Neural progenitor cell (in vitro differentiated cells): ENCODE results near the gene FGFR3. TPM values are rescaled to one million over a fixed set of nuclear protein-coding genes. Genes with fewer than 3 reads are reported as not detected.

Experiments
- DNase-seq: peaks from one replicate; pipeline ENCODE4 v3.0.0-alpha.2; 2016; ENCODE audit warnings: low spot score
- H2AFZ ChIP-seq: fragments of 200-600 bp; sonication (generic); replicated peaks from 2 replicates; pipeline ENCODE4 v1.6.1; 2016; ENCODE audit warnings: antibody characterized with exemption
- H3F3A ChIP-seq: fragments of 200-600 bp; sonication (generic); 2 replicates; pipeline ENCODE4 v1.6.1; 2016; ENCODE audit warnings: antibody characterized with exemption, low read depth
- H3K27ac ChIP-seq: fragments of 200-600 bp; sonication (generic); 2 replicates; pipeline ENCODE4 v1.5.1; 2016; ENCODE audit warnings: mild to moderate bottlenecking
- H3K27me3 ChIP-seq: fragments of 200-600 bp; sonication (generic); 2 replicates; pipeline ENCODE4 v1.6.1; 2016; ENCODE audit warnings: mild to moderate bottlenecking, moderate library complexity
- H3K36me3 ChIP-seq: fragments of 200-600 bp; sonication (generic); 2 replicates; pipeline ENCODE4 v1.5.1; 2016
- H3K4me1 ChIP-seq: fragments of 200-600 bp; sonication (generic); 2 replicates; pipeline ENCODE4 v1.6.1; 2016; ENCODE audit warnings: mixed run types
- H3K4me2 ChIP-seq: fragments of 200-600 bp; sonication (generic); 2 replicates; pipeline ENCODE4 v1.6.1; 2016
- H3K4me3 ChIP-seq: fragments of 200-600 bp; sonication (generic); 2 replicates; pipeline ENCODE4 v1.5.1; 2016
- H3K79me2 ChIP-seq: fragments of 200-600 bp; sonication (generic); 2 replicates; pipeline ENCODE4 v1.6.1; 2016; ENCODE audit warnings: low read depth
- H3K9ac ChIP-seq: fragments of 200-600 bp; sonication (generic); 2 replicates; pipeline ENCODE4 v1.6.1; 2016
- H3K9me3 ChIP-seq: fragments of 200-600 bp; sonication (generic); 2 replicates; pipeline ENCODE4 v1.5.1; 2016; ENCODE audit warnings: low read depth
- H4K20me1 ChIP-seq: fragments of 200-600 bp; sonication (generic); 2 replicates; pipeline ENCODE4 v1.6.1; 2016; ENCODE audit warnings: low read depth
- H3K27ac Mint-ChIP-seq: 3 replicates; pipeline ENCODE4 v1.8.0; 2021; ENCODE audit warnings: mixed read lengths
- H3K27me3 Mint-ChIP-seq: 2 replicates; pipeline ENCODE4 v1.8.0; 2022; ENCODE audit warnings: low read depth, mild to moderate bottlenecking, inconsistent platforms, moderate library complexity, mixed read lengths; ENCODE audit not compliant: insufficient read depth
- H3K36me3 Mint-ChIP-seq: 3 replicates; pipeline ENCODE4 v1.8.0; 2021; ENCODE audit warnings: mixed read lengths
- H3K4me1 Mint-ChIP-seq: 3 replicates; pipeline ENCODE4 v1.8.0; 2021; ENCODE audit warnings: mixed read lengths
- H3K4me3 Mint-ChIP-seq: 3 replicates; pipeline ENCODE4 v1.8.0; 2021; ENCODE audit warnings: mild to moderate bottlenecking, moderate library complexity, mixed read lengths
- H3K9me3 Mint-ChIP-seq: 3 replicates; pipeline ENCODE4 v1.8.0; 2020; ENCODE audit warnings: mixed read lengths
- EZH2 ChIP-seq: fragments of 200-600 bp; sonication (generic); IDR thresholded peaks from 2 replicates; pipeline ENCODE4 v1.6.1; 2017; ENCODE audit warnings: antibody characterized with exemption, mild to moderate bottlenecking, moderate library complexity
- EZH2phosphoT487 ChIP-seq: fragments of 200-600 bp; sonication (generic); IDR thresholded peaks from 2 replicates; pipeline ENCODE4 v1.6.1; 2017; ENCODE audit warnings: antibody characterized with exemption
- total RNA-seq: library from RNA; depleted of rRNA; stranded (reverse); fragments of >200 nt; gene quantifications from 2 replicates; pipeline ENCODE4 v1.2.3, GENCODE V29; 2015; ENCODE audit warnings: low replicate concordance
- TF ChIP-seq, protein P1 (sequence below): fragments of 200-600 bp; sonication (generic); IDR thresholded peaks from 2 replicates; pipeline ENCODE4 v1.5.1; 2017; ENCODE audit warnings: antibody characterized with exemption, mild to moderate bottlenecking

The FGFR3 gene
- total RNA-seq, 1 donor from 2014 or later, result 4.8 TPM

DNA sequence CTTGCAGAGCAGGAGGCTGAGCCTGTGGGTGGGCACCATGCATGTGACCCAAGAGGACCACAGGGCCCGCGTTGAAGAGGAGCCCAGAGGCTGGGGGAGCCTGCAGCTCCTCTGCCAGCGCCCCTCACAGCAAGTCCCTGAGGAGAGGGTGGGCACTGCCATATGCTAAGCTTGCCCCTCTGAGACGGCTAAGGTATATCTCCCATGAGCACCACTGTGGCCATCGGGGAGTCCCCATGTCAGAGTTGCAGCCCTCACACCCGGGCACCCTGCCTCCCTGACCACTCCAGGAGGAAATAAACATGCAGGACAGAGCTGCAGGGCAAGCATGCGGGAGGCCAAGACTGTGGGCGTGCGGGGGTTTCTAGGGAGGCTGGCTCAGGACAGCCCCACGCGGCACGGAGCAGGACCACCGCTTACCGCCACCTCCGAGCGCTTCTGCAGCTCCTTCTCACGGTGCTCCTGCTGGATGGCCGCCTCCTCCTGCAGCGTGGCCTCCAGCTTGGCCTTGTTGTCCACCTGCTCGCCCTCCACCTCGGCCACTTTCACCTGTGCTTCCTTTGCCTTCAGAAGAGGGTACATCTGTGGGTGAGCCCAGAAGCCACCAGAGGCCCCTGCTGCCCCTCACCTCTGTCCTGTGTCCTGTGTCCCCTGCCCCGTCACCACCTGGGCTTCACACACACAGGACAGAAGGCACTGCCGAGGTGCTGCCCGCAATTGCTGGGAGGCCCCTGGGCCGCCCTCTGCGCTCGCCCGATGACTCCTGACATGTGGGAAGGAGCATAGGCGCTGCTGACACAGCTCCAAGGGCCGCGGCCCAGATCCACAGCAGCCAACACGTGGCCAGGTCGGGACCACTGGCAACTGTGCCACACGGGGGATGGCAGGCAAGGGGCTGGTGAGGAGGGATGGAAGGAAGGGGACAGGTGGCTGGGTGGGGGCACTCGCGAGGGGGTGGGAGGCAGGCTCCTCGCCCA, 29.8 kb downstream of the FGFR3 start:
- Mint-ChIP-seq H3K36me3 (peaks cover 23% of the 10 kb centered on the region), H3K4me1 (peaks cover 12% of the 10 kb centered on the region), H3K4me3 (no peak overlapping the region), H3K27ac (no peak overlapping the region), H3K27me3 (peaks cover 5% of the 10 kb centered on the region), H3K9me3 (no peaks in the 10 kb centered on the region)
- Histone ChIP-seq H3K9ac (no peak overlapping the region), H3K4me2 (no peak overlapping the region), H3F3A (peaks cover 6% of the 10 kb centered on the region), H2AFZ (no peak overlapping the region), H3K27ac (no peak overlapping the region), H3K9me3 (no peaks in the 10 kb centered on the region), H3K79me2 (no peaks in the 10 kb centered on the region), H3K27me3 (no peaks in the 10 kb centered on the region), H3K4me1 (peaks cover 4% of the 10 kb centered on the region), H4K20me1 (no peaks in the 10 kb centered on the region), H3K4me3 (no peak overlapping the region), H3K36me3 (no peaks in the 10 kb centered on the region)
- TF ChIP-seq EZH2 (no peak), EZH2phosphoT487 (no peak)
- TF ChIP-seq, protein P1, sequence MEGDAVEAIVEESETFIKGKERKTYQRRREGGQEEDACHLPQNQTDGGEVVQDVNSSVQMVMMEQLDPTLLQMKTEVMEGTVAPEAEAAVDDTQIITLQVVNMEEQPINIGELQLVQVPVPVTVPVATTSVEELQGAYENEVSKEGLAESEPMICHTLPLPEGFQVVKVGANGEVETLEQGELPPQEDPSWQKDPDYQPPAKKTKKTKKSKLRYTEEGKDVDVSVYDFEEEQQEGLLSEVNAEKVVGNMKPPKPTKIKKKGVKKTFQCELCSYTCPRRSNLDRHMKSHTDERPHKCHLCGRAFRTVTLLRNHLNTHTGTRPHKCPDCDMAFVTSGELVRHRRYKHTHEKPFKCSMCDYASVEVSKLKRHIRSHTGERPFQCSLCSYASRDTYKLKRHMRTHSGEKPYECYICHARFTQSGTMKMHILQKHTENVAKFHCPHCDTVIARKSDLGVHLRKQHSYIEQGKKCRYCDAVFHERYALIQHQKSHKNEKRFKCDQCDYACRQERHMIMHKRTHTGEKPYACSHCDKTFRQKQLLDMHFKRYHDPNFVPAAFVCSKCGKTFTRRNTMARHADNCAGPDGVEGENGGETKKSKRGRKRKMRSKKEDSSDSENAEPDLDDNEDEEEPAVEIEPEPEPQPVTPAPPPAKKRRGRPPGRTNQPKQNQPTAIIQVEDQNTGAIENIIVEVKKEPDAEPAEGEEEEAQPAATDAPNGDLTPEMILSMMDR, result no peak
- DNase-seq, result no peak

DNA sequence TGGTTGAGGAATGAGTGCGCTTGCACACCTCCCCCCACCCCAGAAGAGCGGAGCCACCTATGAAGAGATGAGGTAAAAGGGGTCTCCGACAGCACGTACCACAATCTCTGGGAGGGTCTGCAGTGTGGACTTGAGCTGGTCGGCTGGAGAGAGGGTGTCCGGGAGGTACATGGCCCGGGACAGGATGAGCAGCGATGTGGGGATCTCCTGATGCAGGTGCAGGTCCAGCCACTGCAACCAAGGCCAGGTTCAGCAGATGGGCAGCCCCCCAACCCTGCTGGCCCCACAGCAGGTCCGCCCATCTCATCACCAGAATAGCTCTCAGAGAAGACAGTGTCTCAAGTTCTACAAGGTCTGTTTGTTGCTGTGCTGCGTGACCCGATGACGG, 30.4 kb downstream of the FGFR3 start:
- H3K27me3 Mint-ChIP-seq, result peaks cover 5% of the 10 kb centered on the region
- TF ChIP-seq EZH2phosphoT487 (no peak), EZH2 (no peak)
- TF ChIP-seq, protein P1, result no peak
- no peaks in the 10 kb centered on the region for H3K36me3 ChIP-seq

DNA sequence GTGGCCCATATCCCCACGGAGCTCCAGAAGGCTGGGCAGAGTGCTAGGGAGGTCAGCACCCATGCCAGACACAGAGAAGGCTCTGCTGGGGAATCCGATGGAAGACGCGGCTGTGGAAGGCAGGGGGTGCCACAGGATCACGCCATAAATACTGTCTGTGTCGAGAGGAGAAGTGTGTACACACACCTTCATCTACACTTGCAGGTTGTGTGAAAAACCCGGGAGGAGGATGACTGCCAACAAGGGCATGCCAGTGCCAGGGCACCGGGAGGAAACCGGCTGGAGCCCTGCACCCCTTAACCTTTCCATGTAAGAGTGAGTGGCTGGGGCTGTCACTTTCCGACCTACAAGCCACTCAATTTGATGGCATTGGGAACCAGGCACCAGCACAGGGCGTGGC, 31.7 kb downstream of the FGFR3 start:
- Histone ChIP-seq H3K9me3 (peaks cover 3% of the 10 kb centered on the region), H3F3A (peaks cover 6% of the 10 kb centered on the region), H3K4me1 (peaks cover 4% of the 10 kb centered on the region), H3K4me2 (no peak overlapping the region), H3K27ac (no peak overlapping the region), H3K9ac (no peak overlapping the region), H3K36me3 (no peaks in the 10 kb centered on the region), H2AFZ (no peak overlapping the region), H3K4me3 (no peak overlapping the region), H3K27me3 (no peaks in the 10 kb centered on the region), H3K79me2 (no peaks in the 10 kb centered on the region), H4K20me1 (no peaks in the 10 kb centered on the region)
- peaks cover 6% of the 10 kb centered on the region for H3K9me3 Mint-ChIP-seq
- H3K4me3 Mint-ChIP-seq, result no peak overlapping the region
- peaks cover 18% of the 10 kb centered on the region for H3K4me1 Mint-ChIP-seq
- H3K27ac Mint-ChIP-seq, result no peak overlapping the region
- no peak for TF ChIP-seq EZH2phosphoT487
- peaks cover 25% of the 10 kb centered on the region for H3K36me3 Mint-ChIP-seq
- H3K27me3 Mint-ChIP-seq, result peaks cover 5% of the 10 kb centered on the region
- no peak for DNase-seq

More for the DNA sequence above, 30.4 kb downstream of the FGFR3 start:
- H3K27me3 ChIP-seq, result no peaks in the 10 kb centered on the region
- H4K20me1 ChIP-seq, result no peaks in the 10 kb centered on the region
- H3K36me3 Mint-ChIP-seq, result peaks cover 23% of the 10 kb centered on the region
- no peak overlapping the region for H3K4me3 ChIP-seq
- H3K4me3 Mint-ChIP-seq, result no peak overlapping the region
- H3K9ac ChIP-seq, result no peak overlapping the region
- no peak overlapping the region for H3K4me2 ChIP-seq
- H3F3A ChIP-seq, result peaks cover 6% of the 10 kb centered on the region
- DNase-seq, result no peak
- H2AFZ ChIP-seq, result no peak overlapping the region
- no peaks in the 10 kb centered on the region for H3K9me3 ChIP-seq
- H3K9me3 Mint-ChIP-seq, result no peaks in the 10 kb centered on the region
- H3K4me1 Mint-ChIP-seq, result peaks cover 12% of the 10 kb centered on the region
- no peak overlapping the region for H3K27ac Mint-ChIP-seq
- peaks cover 4% of the 10 kb centered on the region for H3K4me1 ChIP-seq
- no peak overlapping the region for H3K27ac ChIP-seq
- H3K79me2 ChIP-seq, result no peaks in the 10 kb centered on the region

DNA sequence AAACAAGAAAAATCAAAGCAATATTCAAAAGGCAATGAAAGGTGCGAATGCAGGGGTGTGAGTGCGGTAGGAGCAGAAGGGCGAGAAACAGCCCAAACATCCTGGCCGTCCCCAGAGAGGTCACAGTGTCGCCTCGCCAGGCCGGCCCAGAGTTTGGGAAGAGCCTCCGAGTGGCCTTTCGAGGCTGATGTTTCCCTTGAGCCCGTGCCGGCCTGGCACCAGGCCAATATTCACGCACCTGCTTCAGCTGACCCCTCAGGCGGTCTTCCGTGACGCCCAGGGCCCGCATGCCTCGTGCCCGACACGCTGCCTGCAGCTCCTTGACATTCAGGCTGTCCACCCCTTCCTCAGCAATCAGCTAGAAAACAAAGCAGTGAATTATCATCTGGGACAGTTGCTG, 32.2 kb downstream of the FGFR3 start:
- Histone ChIP-seq H3K9me3 (peaks cover 3% of the 10 kb centered on the region), H3K27ac (no peak overlapping the region), H3K4me1 (peaks cover 4% of the 10 kb centered on the region), H3K4me2 (no peak overlapping the region), H4K20me1 (no peaks in the 10 kb centered on the region), H3K4me3 (no peak overlapping the region), H3F3A (peaks cover 6% of the 10 kb centered on the region), H3K79me2 (no peaks in the 10 kb centered on the region), H3K36me3 (no peaks in the 10 kb centered on the region), H2AFZ (no peak overlapping the region), H3K9ac (no peak overlapping the region), H3K27me3 (no peaks in the 10 kb centered on the region)
- Mint-ChIP-seq H3K9me3 (peaks cover 10% of the 10 kb centered on the region), H3K27ac (no peak overlapping the region), H3K4me1 (peaks cover 22% of the 10 kb centered on the region), H3K4me3 (no peak overlapping the region), H3K27me3 (peaks cover 5% of the 10 kb centered on the region), H3K36me3 (peaks cover 26% of the 10 kb centered on the region)
- no peak for DNase-seq
- TF ChIP-seq, protein P1, result no peak
- TF ChIP-seq EZH2, result no peak
- TF ChIP-seq EZH2phosphoT487, result no peak
